CD4-positive, CD25-positive, alpha-beta regulatory T cell (primary cell): ENCODE data around the gene MYL6. TPM values are rescaled to one million over a fixed set of nuclear protein-coding genes. Genes with fewer than 3 reads are reported as not detected.
"Not testable (repeated sequence)": the region's sequence is repeated elsewhere in the genome, so short reads cannot be mapped to it uniquely, and the experiment has no call there.

Experiments
- ATAC-seq, 2 donors: fragments of 150-1000 bp; cut with Tn5 transposase; one replicate each; pipeline ENCODE4 v1.10.0; 2021; ENCODE audit warnings: low read depth in 2 of 2, moderate number of reproducible peaks in 2 of 2, moderate library complexity in 1 of 2
- DNase-seq, 3 donors: peaks; one replicate each; pipeline versions ENCODE4 v3.0.0 to v3.0.0-alpha.2; 2012 to 2022; ENCODE audit warnings: mixed read lengths in 1 of 3
- H3K27ac ChIP-seq: one replicate; pipeline ENCODE4 v1.7.0; 2013; ENCODE audit warnings: mild to moderate bottlenecking, low read length; ENCODE audit not compliant: insufficient read depth, poor library complexity, severe bottlenecking
- H3K27me3 ChIP-seq: one replicate; pipeline ENCODE4 v1.7.0; 2013; ENCODE audit warnings: low read length; ENCODE audit not compliant: control insufficient read depth, insufficient read depth
- H3K36me3 ChIP-seq: one replicate; pipeline ENCODE4 v1.7.0; 2013; ENCODE audit warnings: mild to moderate bottlenecking, low read length, moderate library complexity; ENCODE audit not compliant: control insufficient read depth, insufficient read depth
- H3K4me1 ChIP-seq: 2 replicates; pipeline ENCODE4 v1.7.0; 2013; ENCODE audit warnings: mild to moderate bottlenecking, low read length; ENCODE audit not compliant: insufficient read depth, control insufficient read depth, poor library complexity, severe bottlenecking
- H3K4me3 ChIP-seq: one replicate; pipeline ENCODE4 v1.7.0; 2013; ENCODE audit warnings: low read depth, mild to moderate bottlenecking, low read length, moderate library complexity
- H3K9me3 ChIP-seq, 2 experiments: 1 replicate in 1 of 2; 2 replicates in 1 of 2; pipeline ENCODE4 v1.7.0; 2013; ENCODE audit warnings: low read length in 2 of 2, mild to moderate bottlenecking in 1 of 2, moderate library complexity in 1 of 2; ENCODE audit not compliant: control insufficient read depth in 2 of 2
- H3K27ac Mint-ChIP-seq, 3 donors: one replicate each; pipeline ENCODE4 v1.8.0; 2020 to 2022; ENCODE audit warnings: mild to moderate bottlenecking in 3 of 3, mixed read lengths in 3 of 3, moderate library complexity in 2 of 3
- H3K27me3 Mint-ChIP-seq: one replicate; pipeline ENCODE4 v1.8.0; 2022; ENCODE audit warnings: mild to moderate bottlenecking, mixed read lengths
- H3K36me3 Mint-ChIP-seq: one replicate; pipeline ENCODE4 v1.8.0; 2020; ENCODE audit warnings: mixed read lengths
- H3K4me1 Mint-ChIP-seq, 4 donors: one replicate each; pipeline ENCODE4 v1.8.0; 2020 to 2022; ENCODE audit warnings: mixed read lengths in 4 of 4, mild to moderate bottlenecking in 1 of 4
- H3K4me3 Mint-ChIP-seq, 4 donors: one replicate each; pipeline ENCODE4 v1.8.0; 2020 to 2022; ENCODE audit warnings: mild to moderate bottlenecking in 4 of 4, mixed read lengths in 4 of 4, moderate library complexity in 3 of 4
- H3K9me3 Mint-ChIP-seq, 7 donors: one replicate each; pipeline ENCODE4 v1.8.0; 2020 to 2022; ENCODE audit warnings: mixed read lengths in 7 of 7, mild to moderate bottlenecking in 3 of 7, moderate library complexity in 2 of 7
- polyA plus RNA-seq, 4 donors: library from polyadenylated mRNA; unstranded; fragments of 300-500 nt; fragmentation: Illumina TruSeq; gene quantifications; one replicate each; pipeline ENCODE4 v1.2.3, GENCODE V29; 2021
- total RNA-seq: library from RNA; stranded (reverse); gene quantifications from one replicate; pipeline ENCODE4 v1.2.3, GENCODE V29; 2022

MYL6 gene
- total and polyA plus RNA-seq, 5 donors from 2014 or later, result 933 to 3,471 (median 2,640) TPM

- Mint-ChIP-seq H3K27ac (peak overlapping the region in 2 of 3 donors; percentile 41 to 55), H3K4me3 (peak overlapping the region in 3 of 4 donors; percentile 41 to 95 (median 88))
- no peak for ATAC-seq
Observed at GRCh38 chr12:56154246-56154771, 3.9 kb upstream of the MYL6 start.

DNA sequence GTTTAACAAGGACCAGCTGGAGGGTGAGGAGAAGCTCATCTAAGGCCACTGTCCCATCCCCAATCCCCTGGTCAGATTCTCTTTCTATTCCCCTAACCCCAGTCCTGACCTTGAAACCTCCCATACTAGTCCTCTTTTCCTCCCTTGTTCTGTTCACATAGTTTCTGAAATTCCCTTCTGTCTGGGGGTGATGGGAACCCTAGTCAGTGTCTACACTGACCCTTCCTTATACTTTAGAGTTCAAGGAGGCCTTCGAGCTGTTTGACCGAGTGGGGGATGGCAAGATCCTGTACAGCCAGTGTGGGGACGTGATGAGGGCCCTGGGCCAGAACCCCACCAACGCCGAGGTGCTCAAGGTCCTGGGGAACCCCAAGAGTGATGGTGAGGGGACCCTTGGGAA lies 3.3 kb upstream of the MYL6 start:
- H3K27ac Mint-ChIP-seq, result peak overlapping the region in 1 of 3 donors; percentile 41
- H3K4me3 ChIP-seq, result no peak overlapping the region

More at GRCh38 chr12:56154246-56154771, 3.9 kb upstream of the MYL6 start:
- H3K27me3 Mint-ChIP-seq, result peaks cover 4% of the 10 kb centered on the region
- Histone ChIP-seq H3K4me1 (peaks cover 43% of the 10 kb centered on the region), H3K4me3 (no peak overlapping the region), H3K27ac (no peak overlapping the region), H3K9me3 (no peaks in the 10 kb centered on the region), H3K36me3 (no peaks in the 10 kb centered on the region), H3K27me3 (no peaks in the 10 kb centered on the region)
- no peaks in the 10 kb centered on the region for H3K36me3 Mint-ChIP-seq
- no peak for DNase-seq
- no peaks in the 10 kb centered on the region for H3K9me3 Mint-ChIP-seq
- H3K4me1 Mint-ChIP-seq, result peaks cover 14 to 61% (median 29%) of the 10 kb centered on the region in 4 donors

DNA sequence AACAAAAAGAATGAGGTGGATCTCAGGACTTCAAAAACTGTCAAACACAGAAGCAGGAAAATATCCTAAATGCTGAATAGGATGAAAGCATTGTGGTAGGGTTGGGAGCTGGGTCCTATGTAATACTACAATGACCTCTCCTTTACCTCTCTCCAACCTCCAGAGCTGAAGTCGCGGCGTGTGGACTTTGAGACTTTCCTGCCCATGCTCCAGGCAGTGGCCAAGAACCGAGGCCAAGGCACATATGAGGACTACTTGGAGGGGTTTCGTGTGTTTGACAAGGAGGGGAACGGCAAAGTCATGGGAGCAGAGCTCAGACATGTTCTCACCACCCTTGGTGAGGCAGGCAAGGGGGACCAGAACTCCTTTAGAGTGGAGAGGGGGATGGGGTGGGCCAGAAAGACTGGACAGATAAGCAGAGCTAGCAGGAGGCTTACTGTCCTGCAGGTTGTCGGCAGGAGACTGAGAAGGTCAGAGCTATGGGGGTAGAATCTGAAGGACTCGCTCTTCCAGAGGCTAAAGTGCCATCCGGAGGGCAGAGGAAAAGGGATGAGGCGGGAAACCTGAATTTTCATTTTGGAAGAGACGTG lies 2.8 kb upstream of the MYL6 start:
- DNase-seq (no peak), ATAC-seq (no peak)
- Mint-ChIP-seq H3K27ac (peak overlapping the region in 1 of 3 donors; percentile 41), H3K4me3 (peak overlapping the region; percentile 59 to 88 (median 79)), H3K4me1 (peaks cover 10 to 71% (median 38%) of the 10 kb centered on the region in 4 donors), H3K36me3 (peaks cover 6% of the 10 kb centered on the region), H3K9me3 (no peaks in the 10 kb centered on the region), H3K27me3 (peaks cover 4% of the 10 kb centered on the region)
- Histone ChIP-seq H3K36me3 (peaks cover 2% of the 10 kb centered on the region), H3K4me1 (peaks cover 53% of the 10 kb centered on the region), H3K9me3 (no peaks in the 10 kb centered on the region), H3K4me3 (no peak overlapping the region), H3K27ac (no peak overlapping the region), H3K27me3 (no peaks in the 10 kb centered on the region)

More for the DNA sequence above, 3.3 kb upstream of the MYL6 start:
- no peak for DNase-seq
- H3K4me3 Mint-ChIP-seq, result peak overlapping the region; percentile 21 to 88 (median 61)
- no peaks in the 10 kb centered on the region for H3K9me3 ChIP-seq
- H3K27me3 ChIP-seq, result no peaks in the 10 kb centered on the region
- H3K27me3 Mint-ChIP-seq, result peaks cover 4% of the 10 kb centered on the region
- peaks cover 14 to 66% (median 32%) of the 10 kb centered on the region in 4 donors for H3K4me1 Mint-ChIP-seq
- H3K27ac ChIP-seq, result no peak overlapping the region
- peaks cover under 1% of the 10 kb centered on the region for H3K36me3 Mint-ChIP-seq
- no peaks in the 10 kb centered on the region for H3K9me3 Mint-ChIP-seq
- ATAC-seq, result no peak
- peaks cover 48% of the 10 kb centered on the region for H3K4me1 ChIP-seq
- no peaks in the 10 kb centered on the region for H3K36me3 ChIP-seq

DNA sequence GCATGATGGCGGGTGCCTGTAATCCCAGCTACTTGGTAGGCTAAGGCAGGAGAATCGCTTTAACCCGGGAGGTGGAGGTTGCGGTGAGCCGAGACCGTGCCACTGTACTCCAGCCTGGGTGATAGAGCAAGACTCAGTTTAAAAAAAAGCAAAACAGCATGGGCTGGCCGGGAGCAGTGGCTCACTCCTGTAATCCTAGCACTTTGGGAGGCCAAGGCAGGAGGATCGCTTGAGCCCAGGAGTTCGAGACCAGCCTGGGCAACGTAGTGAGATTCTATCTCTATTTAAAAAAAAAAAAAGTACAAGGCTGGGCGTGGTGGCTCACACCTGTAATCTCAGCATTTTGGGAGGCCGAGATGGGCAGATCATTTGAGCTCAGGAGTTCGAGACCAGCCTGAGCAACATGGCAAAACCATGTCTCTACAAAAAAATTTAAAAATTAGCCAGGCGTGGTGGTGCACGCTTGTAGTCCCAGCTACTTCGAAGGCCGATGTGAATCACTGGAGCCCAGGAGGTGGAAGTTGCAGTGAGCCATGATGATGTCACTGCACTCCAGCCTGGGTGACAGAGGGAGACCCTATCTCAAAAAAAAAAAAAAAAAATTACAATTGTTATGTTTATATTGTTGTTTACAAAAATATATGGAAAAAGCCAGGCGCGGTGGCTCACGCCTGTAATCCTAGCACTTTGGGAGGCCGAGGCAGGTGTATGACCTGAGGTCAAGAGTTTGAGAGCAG lies 1.5 kb upstream of the MYL6 start:
- H3K9me3 Mint-ChIP-seq, H3K9me3 ChIP-seq, H3K27me3 Mint-ChIP-seq, H3K27ac ChIP-seq, H3K27me3 ChIP-seq, ATAC-seq, DNase-seq: not testable (repeated sequence)
- peaks cover 55% of the 10 kb centered on the region for H3K4me1 ChIP-seq
- Mint-ChIP-seq H3K27ac (peak overlapping the region in 2 of 3 donors; percentile 98 to 100), H3K4me3 (peak overlapping the region; percentile 92 to 100 (median 100)), H3K36me3 (peaks cover 14% of the 10 kb centered on the region), H3K4me1 (peaks cover 6 to 71% (median 38%) of the 10 kb centered on the region in 4 donors)
- peaks cover 14% of the 10 kb centered on the region for H3K36me3 ChIP-seq
- H3K4me3 ChIP-seq, result peak overlapping the region; percentile 98

DNA sequence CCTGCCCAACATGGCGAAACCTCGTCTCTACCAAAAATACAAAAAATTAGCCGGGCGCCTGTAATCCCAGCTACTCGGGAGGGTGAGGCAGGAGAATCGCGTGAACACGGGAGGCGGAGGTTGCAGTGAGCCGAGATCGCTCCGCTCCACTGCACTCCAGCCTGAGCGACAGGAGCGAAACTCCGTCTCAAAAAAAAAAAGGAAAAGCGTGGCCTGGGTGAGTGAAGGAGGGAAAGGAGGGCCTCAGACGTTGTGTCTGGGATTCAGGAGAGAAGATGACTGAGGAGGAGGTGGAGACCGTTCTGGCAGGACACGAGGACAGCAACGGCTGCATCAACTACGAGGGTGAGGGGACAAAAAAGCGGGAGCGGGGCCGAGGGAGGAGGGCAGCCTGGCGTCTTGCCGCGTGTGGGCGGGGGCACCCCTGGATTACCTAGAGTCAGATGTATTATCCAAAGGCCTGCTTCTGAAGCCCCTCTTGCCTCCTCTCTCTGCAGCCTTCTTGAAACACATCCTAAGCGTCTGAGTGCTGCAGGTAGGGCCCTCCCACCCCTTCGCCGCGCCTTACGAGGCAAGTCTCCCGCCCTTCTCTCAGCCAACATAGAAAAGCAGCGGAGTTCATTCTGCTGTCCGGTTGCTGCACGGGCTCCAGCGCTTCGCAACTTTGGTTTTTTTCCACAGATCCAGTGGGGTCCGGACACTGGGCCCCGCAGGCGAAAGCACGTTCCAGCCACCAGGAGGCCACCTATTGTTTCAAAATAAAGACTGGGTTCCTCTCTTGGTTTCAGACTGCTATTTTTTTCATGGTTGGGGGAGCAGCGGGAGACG lies 744 bp upstream of the MYL6 start:
- ATAC-seq (peak; percentile 46 to 50), DNase-seq (peak; percentile 55 to 84 (median 72))
- H3K27me3 ChIP-seq, result no peaks in the 10 kb centered on the region
- peaks cover 22% of the 10 kb centered on the region for H3K36me3 ChIP-seq
- H3K27ac ChIP-seq, result peak overlapping the region; percentile 95
- peaks cover 53% of the 10 kb centered on the region for H3K4me1 ChIP-seq
- H3K4me1 Mint-ChIP-seq, result peaks cover 0 to 68% (median 34%) of the 10 kb centered on the region in 4 donors
- no peaks in the 10 kb centered on the region for H3K9me3 ChIP-seq
- H3K4me3 Mint-ChIP-seq, result peak overlapping the region; percentile 92 to 100 (median 100)
- H3K9me3 Mint-ChIP-seq, result no peaks in the 10 kb centered on the region
- peak overlapping the region; percentile 98 for H3K4me3 ChIP-seq
- peaks cover 16% of the 10 kb centered on the region for H3K36me3 Mint-ChIP-seq
- H3K27me3 Mint-ChIP-seq, result peaks cover 4% of the 10 kb centered on the region
- H3K27ac Mint-ChIP-seq, result peak overlapping the region; percentile 95 to 100 (median 98)

- ATAC-seq, result no peak
- peak overlapping the region; percentile 92 to 100 (median 100) for H3K4me3 Mint-ChIP-seq
- H3K36me3 Mint-ChIP-seq, result peaks cover 21% of the 10 kb centered on the region
- H3K27me3 Mint-ChIP-seq, result no peaks in the 10 kb centered on the region
- peak overlapping the region; percentile 98 to 100 (median 100) for H3K27ac Mint-ChIP-seq
- Histone ChIP-seq H3K27ac (peak overlapping the region; percentile 95), H3K9me3 (no peaks in the 10 kb centered on the region), H3K36me3 (peaks cover 38% of the 10 kb centered on the region), H3K4me1 (peaks cover 46% of the 10 kb centered on the region), H3K27me3 (no peaks in the 10 kb centered on the region), H3K4me3 (peak overlapping the region; percentile 98)
- no peaks in the 10 kb centered on the region for H3K9me3 Mint-ChIP-seq
- DNase-seq, result peak; percentile 18 to 48 (median 23)
- peaks cover 0 to 59% (median 34%) of the 10 kb centered on the region in 4 donors for H3K4me1 Mint-ChIP-seq
Observed at GRCh38 chr12:56158926-56159461, 835 bp downstream of the MYL6 start.
